Stimulated activated CD8-positive, alpha-beta memory T cell treated with anti-CD3 and anti-CD28 coated beads, Interleukin-4, amount 100 ng/mL, for 1 hour (primary cell): Measurements from ENCODE around the gene DNAH3.
"Not testable (repeated sequence)": the region's sequence is repeated elsewhere in the genome, so short reads cannot be mapped to it uniquely, and the experiment has no call there.

Experiments used
- DNase-seq, 2 donors: peaks; one replicate each; pipeline ENCODE4 v3.0.0-alpha.2; 2020; ENCODE audit warnings: low read depth in 2 of 2, low spot score in 1 of 2

The DNAH3 gene

GRCh38 chr16:20945575-20945875 lies 205.1 kb downstream of the DNAH3 start:
- DNase-seq, result not testable (repeated sequence)

GRCh38 chr16:20944861-20945574 lies 205.6 kb downstream of the DNAH3 start:
- no peak for DNase-seq

- DNase-seq, result no peak
Observed at GRCh38 chr16:20942256-20942655, 208.4 kb downstream of the DNAH3 start.

GRCh38 chr16:20941636-20941926 lies 209.1 kb downstream of the DNAH3 start:
- no peak for DNase-seq

GRCh38 chr16:20940871-20941635 lies 209.6 kb downstream of the DNAH3 start:
- DNase-seq, result no peak

GRCh38 chr16:20939611-20940010 lies 211.0 kb downstream of the DNAH3 start:
- DNase-seq, result no peak

- DNase-seq, result no peak
Observed at GRCh38 chr16:20938426-20938825, 212.2 kb downstream of the DNAH3 start.

- no peak for DNase-seq
Observed at GRCh38 chr16:20937736-20938135, 212.9 kb downstream of the DNAH3 start.

- DNase-seq, result no peak
Observed at GRCh38 chr16:20933589-20933988, 217.1 kb downstream of the DNAH3 start.

GRCh38 chr16:20931066-20931600 lies 219.5 kb downstream of the DNAH3 start:
- no peak for DNase-seq

- DNase-seq, result no peak
Observed at GRCh38 chr16:20930365-20930690, 220.3 kb downstream of the DNAH3 start.

- not testable (repeated sequence) for DNase-seq
Observed at GRCh38 chr16:20929676-20930364, 220.8 kb downstream of the DNAH3 start.

- DNase-seq, result no peak
Observed at GRCh38 chr16:20928774-20929411, 221.8 kb downstream of the DNAH3 start.

GRCh38 chr16:20925751-20926150 lies 224.9 kb downstream of the DNAH3 start:
- DNase-seq, result no peak

GRCh38 chr16:20923876-20924275 lies 226.8 kb downstream of the DNAH3 start:
- DNase-seq, result no peak

- no peak for DNase-seq
Observed at GRCh38 chr16:20920799-20921198, 229.8 kb downstream of the DNAH3 start.

GRCh38 chr16:20920091-20920490 lies 230.6 kb downstream of the DNAH3 start:
- DNase-seq, result no peak

GRCh38 chr16:20918486-20919239 lies 232.0 kb downstream of the DNAH3 start:
- DNase-seq, result no peak

- no peak for DNase-seq
Observed at GRCh38 chr16:20916942-20917341, 233.7 kb downstream of the DNAH3 start.

GRCh38 chr16:20916289-20916688 lies 234.4 kb downstream of the DNAH3 start:
- no peak for DNase-seq

- DNase-seq, result no peak
Observed at GRCh38 chr16:20911361-20911760, 239.3 kb downstream of the DNAH3 start.
